PC-3 (cell line): Measurements from ENCODE around the gene SCARB1.

ENCODE experiments used
- EZH2 ChIP-seq: fragments of 300-600 bp; sonication (generic); IDR thresholded peaks from one replicate; pipeline ENCODE4 v1.6.1; 2017; ENCODE audit warnings: antibody characterized with exemption, mild to moderate bottlenecking, low read length; ENCODE audit not compliant: unreplicated experiment
- EZH2phosphoT487 ChIP-seq: fragments of 300-600 bp; sonication (generic); IDR thresholded peaks from 2 replicates; pipeline ENCODE4 v1.6.1; 2018; ENCODE audit warnings: mild to moderate bottlenecking, antibody characterized with exemption, low read length, borderline replicate concordance
- TF ChIP-seq, protein P1 (sequence below): fragments of 300-600 bp; sonication (generic); conservative IDR thresholded peaks from 2 replicates; pipeline ENCODE4 v1.5.1; 2017; ENCODE audit warnings: antibody characterized with exemption, low read depth, mild to moderate bottlenecking, low read length

DNA sequence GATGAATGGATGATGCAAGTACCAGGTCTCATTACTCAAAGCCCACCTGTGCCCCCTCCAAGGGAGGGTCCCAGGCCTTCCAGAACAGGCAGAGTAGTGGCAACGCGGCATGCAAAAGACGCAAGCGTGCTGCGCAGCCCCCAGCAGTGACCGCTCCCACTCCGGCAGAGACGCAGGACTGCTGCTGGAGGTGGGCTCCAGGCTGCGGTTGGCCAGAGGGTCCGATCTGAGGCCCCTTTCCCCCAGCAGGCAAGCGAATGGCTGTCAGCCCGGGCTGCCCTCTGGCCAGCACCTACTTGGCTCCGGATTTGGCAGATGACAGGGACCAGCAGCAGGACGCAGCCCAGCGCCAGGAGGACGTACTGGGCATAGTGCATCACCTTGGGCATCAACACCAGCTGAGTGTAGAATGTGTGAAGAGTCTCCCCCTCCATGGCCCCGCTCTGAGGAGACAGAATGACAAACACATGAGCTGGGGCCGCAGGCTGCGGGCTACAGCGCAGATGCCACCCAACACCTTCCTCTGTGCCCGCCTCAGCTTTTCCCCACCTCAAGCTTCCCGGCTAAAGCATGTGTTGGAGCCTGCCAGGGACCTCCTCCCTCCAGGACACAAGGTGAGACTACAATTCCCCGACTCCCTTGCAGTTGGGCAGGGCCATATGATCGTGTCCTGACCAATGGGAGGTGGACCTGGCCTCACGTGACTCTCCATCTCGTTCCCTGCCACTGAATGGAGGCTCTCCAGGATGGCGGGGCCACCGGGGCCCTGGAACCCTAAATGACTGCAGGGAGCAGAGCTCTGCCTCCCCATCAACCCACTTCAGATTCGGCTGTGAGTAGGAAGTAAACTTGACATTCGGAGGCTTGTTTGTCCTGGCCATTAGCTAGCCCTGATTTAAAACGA is 77.4 kb downstream of the SCARB1 start:
- TF ChIP-seq, protein P1, sequence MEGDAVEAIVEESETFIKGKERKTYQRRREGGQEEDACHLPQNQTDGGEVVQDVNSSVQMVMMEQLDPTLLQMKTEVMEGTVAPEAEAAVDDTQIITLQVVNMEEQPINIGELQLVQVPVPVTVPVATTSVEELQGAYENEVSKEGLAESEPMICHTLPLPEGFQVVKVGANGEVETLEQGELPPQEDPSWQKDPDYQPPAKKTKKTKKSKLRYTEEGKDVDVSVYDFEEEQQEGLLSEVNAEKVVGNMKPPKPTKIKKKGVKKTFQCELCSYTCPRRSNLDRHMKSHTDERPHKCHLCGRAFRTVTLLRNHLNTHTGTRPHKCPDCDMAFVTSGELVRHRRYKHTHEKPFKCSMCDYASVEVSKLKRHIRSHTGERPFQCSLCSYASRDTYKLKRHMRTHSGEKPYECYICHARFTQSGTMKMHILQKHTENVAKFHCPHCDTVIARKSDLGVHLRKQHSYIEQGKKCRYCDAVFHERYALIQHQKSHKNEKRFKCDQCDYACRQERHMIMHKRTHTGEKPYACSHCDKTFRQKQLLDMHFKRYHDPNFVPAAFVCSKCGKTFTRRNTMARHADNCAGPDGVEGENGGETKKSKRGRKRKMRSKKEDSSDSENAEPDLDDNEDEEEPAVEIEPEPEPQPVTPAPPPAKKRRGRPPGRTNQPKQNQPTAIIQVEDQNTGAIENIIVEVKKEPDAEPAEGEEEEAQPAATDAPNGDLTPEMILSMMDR, result no peak
- TF ChIP-seq EZH2, result no peak
- TF ChIP-seq EZH2phosphoT487, result no peak
